HG03039 (cell line): ENCODE measurements around the gene CASTOR1.

Source experiments
- ATAC-seq: cut with Tn5 transposase; IDR thresholded peaks from one replicate; pipeline ENCODE4 v1.9.1; 2021; ENCODE audit warnings: mild to moderate bottlenecking, moderate library complexity; ENCODE audit not compliant: unreplicated experiment

Gene CASTOR1

GRCh38 chr22:30301995-30302809 lies 12.9 kb upstream of the CASTOR1 start:
- ATAC-seq: no peak

GRCh38 chr22:30299322-30299721 lies 10.0 kb upstream of the CASTOR1 start:
- ATAC-seq: no peak

GRCh38 chr22:30297991-30298701 lies 8.8 kb upstream of the CASTOR1 start:
- no peak for ATAC-seq

GRCh38 chr22:30297276-30297990 lies 8.1 kb upstream of the CASTOR1 start:
- no peak for ATAC-seq

GRCh38 chr22:30296833-30297232 lies 7.5 kb upstream of the CASTOR1 start:
- no peak for ATAC-seq

GRCh38 chr22:30296324-30296723 lies 7.0 kb upstream of the CASTOR1 start:
- no peak for ATAC-seq

GRCh38 chr22:30295576-30295975 lies 6.3 kb upstream of the CASTOR1 start:
- no peak for ATAC-seq

GRCh38 chr22:30294830-30295229 lies 5.5 kb upstream of the CASTOR1 start:
- no peak for ATAC-seq

GRCh38 chr22:30294066-30294465 lies 4.8 kb upstream of the CASTOR1 start:
- no peak for ATAC-seq

GRCh38 chr22:30293026-30293425 lies 3.7 kb upstream of the CASTOR1 start:
- no peak for ATAC-seq

GRCh38 chr22:30292069-30292970 lies 3.0 kb upstream of the CASTOR1 start:
- no peak for ATAC-seq

GRCh38 chr22:30291058-30291892 lies 2.0 kb upstream of the CASTOR1 start:
- ATAC-seq: no peak

- no peak for ATAC-seq
Measured at GRCh38 chr22:30290342-30291057, 1.2 kb upstream of the CASTOR1 start.

GRCh38 chr22:30289980-30290313 lies 642 bp upstream of the CASTOR1 start:
- no peak for ATAC-seq

- no peak for ATAC-seq
Measured at GRCh38 chr22:30288419-30289140, 725 bp downstream of the CASTOR1 start.

GRCh38 chr22:30287648-30288418 lies 1.5 kb downstream of the CASTOR1 start:
- no peak for ATAC-seq

GRCh38 chr22:30286813-30287647 lies 2.3 kb downstream of the CASTOR1 start:
- ATAC-seq: no peak
